ENCODE measurements around the gene CLDN3.

The CLDN3 gene

DNA sequence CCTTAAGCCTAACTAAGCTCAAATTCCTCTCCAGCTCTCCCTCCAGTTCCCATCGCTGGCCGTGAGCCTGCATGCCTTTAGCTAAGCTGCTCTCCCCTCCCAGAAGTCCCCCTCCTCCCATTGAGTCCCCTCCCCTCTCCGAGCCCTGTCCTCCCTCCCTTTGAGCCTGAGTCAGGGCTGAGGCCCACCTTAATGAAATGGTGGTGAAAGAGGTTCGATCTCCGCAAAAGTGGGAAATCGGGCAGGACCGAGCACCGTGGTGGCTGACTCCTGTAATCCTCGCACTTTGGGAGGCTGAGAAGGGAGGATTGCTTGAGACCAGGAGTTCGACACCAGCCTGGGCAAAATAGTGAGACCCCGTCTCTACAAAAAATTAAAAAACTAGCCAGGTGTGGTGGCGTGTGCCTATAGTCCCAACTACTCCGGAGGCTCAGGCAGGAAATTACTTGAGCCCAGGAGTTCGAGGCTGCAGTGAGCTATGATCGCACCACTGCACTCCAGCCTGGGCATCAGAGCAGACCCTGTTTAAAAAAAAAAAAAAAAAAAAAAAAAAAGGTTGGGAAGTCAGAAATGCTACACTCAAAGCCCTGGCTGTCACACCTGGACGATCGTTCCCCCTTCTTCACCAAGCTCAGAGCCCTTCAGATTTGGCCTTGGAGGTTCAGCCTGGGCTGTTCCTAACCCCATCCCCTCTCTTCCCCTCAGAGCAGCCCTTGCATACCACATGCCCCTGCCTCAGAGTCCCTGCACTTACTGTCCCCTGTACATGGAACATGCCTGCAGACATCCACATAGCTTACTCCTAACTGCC, 995 bp upstream of the CLDN3 start:
- DNase-seq = no peak

DNA sequence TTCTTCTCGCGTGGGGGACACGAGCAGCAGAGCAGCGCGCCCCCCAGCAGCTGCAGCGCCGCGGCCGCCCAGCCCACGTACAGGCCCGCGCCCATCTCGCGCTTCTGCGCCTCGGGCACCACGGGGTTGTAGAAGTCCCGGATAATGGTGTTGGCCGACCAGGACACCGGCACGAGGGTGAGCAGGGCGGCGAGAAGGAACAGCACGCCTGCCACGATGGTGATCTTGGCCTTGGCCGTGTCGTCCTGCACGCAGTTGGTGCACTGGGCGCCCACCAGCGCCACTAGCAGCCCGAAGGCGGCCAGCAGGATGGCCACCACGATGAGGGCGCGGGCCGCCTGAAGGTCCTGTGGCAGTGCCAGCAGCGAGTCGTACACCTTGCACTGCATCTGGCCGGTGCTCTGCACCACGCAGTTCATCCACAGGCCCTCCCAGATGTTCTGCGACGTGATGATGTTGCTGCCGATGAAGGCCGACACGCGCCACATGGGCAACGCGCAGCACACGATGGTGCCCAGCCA, 529 bp downstream of the CLDN3 start:
- DNase-seq = no peak

DNA sequence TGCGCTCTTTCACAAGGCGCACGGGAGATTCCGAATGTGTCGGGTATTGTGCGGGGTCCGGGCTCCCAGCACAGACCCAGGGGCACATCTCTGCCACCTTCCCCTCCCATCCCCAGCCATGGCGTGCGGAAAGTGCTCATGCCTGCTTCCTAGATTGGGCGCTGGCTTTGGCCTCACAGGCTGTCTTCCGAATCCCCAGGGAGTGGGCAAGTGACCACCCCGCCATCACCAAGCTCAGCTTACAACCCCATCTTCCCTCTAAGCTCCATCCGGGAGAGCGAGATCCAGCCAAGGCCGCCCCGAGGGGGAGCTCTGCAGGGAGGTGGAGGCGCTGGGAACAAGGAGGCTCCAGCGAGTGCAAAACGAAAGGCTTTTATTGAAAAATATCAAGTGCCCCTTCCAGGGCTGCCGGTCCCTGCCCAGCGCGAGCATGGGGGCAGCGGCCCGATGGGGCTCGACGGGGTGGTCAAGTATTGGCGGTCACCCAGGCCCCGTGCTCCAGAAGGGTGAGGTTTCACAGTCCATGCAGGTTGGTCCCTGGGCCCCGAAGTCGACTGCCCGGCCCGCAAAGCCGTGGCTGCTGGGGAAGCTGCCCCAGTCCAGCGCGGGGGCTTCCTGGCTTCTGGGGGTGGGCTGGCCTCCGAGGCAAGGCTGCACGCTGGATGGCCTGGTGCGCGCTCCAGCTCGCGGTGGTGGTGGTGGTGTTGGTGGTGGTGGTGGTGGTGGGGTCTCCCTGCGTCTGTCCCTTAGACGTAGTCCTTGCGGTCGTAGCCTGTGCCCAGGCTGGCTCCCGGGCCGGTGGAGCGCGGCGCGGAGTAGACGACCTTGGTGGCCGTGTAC, 1.2 kb downstream of the CLDN3 start:
- DNase-seq = no peak

DNA sequence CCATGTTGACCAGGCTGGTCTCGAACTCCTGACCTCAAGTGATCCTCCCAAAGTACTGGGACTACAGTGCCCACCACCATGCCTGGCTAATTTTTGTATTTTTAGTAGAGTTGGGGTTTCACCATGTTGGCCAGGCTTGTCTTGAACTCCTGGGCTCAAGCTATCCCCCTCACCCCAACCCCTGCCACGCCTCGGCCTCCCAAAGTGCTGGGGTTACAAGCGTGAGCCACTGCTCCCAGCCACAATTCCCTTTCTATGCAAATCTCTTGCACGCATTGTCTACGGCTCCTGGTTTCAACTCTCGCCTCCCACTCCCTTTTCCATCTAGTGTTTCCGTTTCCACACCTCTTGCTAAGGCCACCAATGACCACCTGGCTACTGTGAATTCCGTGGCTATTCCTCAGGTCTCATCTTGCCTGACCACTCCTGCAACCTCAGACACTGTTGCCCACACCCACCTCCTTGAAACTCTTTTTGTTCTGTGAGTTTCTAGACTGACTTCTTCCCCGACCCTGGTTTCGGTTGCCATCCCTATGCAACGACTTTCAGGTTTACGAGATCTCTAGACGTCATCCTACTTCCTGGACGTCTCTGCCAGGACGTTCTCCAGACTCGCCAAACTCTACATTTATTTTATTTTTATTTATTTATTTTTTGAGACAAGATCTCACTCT, 3.4 kb downstream of the CLDN3 start:
- no peak for DNase-seq

DNA sequence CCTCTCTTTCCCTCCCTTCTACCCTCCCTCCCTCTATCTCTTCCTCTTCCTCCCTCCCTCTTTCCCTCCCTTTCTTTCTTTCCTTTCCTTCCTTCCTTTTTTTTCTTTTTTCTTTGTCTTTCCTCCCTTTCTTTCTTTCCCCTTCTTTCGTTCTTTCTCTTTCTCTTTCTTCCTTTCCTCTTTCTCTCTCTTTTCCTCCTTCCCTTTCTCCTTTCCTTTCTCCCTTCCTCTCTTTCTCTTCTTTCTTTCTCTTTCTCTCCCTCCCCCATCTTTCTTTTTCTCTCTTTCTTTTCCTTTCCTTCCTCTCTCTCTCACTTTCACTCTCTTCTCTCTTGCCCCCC, 7.4 kb downstream of the CLDN3 start:
- DNase-seq = no peak

DNA sequence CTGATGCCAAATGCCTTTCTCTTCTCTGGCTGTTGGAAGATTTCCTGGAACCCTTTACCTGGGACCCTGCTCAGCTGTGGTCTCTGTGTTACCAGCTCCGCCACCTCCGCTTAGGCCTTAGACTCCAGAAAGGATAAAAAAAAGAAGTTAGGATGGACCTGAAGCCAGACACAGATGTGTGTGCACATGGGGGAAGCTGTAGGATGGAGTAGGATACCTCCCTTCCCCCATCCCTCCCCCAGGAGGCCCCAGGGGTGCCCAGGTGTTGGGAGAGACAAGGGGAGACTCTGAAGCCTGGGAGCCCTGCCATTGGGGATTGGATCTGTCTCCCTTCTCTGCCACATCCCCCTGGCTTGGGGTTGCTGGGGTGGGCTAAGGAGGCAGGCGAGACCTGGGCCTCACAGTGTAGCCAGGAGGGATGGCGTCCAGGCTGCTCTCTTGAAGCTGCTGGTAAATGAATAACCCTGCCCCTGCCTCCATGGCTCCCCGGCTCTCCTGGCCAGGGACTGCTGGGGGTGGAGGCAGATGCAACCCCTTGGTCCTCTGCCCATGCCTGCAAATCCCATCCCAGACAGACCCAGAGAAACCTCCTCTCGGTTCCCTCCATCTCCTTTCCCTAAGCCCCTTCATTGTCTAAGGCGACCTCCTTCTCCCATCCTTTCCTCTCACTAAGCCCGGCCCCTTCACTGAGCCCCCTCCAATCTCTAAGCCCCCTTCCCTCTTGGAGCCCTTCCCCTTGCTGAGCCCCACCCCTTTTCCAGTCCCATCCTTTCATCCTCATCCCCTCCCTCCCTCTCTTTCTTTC, 8.0 kb downstream of the CLDN3 start:
- no peak for DNase-seq

DNA sequence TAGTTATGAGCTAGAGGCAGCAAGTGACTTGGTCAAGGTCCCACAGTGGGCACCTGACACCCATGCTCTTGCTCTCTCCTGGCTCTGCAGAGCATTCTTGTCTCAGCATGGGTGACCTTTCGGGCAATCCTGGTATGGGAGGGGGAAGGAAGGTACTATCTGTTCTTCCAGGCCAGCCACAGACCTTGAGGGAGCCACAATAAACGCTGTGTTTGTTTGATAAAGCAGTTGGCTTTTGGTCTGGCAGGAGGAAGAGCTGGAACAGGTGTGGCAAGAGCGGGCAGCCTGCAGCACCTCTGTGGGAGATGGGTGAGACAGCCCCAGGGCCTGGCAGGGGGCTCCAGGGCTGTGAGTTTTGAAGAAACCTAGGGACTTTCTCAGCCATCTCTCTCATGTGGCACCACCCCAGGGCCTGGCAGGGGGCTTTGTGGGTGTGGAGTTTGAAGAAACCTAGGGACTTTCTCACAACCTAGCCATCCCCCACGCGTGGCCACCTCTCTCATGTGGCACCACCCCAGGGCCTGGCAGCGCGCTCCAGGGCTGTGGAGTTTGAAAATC, 11.4 kb downstream of the CLDN3 start:
- no peak for DNase-seq

DNA sequence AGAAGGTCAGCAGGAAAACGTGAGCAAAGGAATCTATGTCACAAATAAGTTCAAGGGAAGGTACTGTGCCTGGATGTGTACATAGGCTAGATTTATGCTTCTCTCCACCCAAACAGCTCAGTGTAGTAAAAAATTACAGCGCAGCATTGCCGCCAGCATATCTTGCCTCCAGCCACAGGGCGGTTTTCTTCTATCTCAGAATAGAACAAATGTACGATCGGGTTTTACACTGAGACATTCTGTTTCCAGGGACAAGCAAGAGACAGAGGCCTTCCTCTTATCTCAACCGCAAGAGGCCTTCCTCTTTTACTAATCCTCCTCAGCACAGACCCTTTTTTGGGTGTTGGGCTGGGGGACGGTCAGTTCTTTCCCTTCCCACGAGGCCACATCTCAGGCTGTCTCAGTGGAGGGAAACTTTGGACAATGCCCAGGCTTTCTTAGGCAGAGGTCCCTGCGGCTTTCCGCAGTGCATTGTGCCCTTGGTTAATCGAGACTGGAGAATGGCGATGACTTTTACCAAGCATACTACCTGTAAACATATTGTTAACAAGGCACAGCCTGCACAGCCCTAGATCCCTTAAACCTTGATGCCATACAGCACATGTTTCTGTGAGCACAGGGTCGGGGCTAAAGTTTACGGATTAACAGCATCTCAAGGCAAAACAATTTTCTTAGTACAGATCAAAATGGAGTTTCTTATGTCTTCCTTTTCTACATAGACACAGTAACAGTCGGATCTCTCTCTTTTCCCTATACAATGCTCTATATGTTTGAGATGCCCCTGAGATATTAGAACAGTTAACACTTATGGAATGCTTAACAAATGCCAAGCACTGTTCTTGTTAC, 19.9 kb downstream of the CLDN3 start:
- DNase-seq = peak in 1 of 2 donors; percentile 40

DNA sequence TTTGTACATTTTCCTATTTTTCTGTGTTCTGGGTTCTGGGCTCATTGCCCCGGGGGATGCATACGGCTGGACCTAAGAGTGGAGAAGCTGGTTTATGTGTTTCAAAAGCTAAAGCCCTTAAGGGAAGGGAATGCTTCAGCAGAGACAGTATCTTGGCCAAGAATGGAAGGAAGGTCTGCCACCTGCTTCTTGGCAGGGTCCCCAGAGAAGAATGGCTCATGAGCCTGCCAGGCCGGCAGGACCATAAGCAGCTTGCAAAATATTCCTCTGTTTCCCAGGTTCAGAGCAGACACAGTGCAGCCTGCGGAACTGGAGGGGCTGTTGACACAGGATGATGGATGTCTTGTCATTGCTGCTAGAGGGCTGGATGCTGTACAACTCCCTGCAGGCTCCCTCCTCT, 23.7 kb downstream of the CLDN3 start:
- no peak for DNase-seq

DNA sequence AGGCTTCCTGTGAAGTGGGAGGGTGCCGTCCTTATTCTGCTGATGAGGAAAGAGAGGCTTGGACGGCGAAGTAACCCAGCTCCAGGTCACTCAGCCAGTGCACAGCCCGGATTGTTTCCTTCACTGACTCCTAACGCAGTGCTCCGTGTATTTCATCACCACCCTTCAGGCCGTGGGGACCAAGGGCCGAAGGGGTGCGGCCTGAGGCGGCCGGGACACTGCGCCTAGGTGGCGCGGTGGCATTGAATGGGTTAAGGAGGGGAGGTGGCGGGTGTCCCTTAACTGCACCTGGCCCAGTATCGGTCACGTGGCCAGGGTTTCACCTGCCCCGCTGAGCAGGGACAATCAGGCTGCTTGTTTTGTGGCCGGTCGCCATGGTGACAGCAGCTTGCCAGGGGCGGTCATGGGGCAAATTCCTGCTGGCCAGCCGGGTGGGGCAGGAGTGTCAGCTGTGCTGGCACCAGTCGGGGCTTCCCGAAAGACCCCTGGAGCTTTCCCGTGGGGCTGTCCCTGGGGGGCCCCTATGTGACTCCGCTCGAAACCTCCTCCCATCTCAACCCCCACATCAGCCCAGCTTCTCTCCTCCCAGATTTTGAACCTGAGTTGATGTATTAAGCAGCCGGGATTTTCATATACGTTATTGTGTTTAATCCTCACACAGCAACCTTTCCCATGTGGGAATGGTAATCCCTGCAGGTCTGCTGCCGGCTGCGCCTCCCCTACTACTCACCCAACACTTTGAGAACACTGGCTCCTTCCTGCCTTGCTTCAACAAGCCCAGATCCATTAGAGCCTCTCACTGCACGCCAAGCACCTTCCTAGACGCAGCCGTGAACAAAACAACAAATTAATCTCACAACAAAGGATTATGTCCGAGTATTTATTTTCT, 27.1 kb downstream of the CLDN3 start:
- DNase-seq = no peak

DNA sequence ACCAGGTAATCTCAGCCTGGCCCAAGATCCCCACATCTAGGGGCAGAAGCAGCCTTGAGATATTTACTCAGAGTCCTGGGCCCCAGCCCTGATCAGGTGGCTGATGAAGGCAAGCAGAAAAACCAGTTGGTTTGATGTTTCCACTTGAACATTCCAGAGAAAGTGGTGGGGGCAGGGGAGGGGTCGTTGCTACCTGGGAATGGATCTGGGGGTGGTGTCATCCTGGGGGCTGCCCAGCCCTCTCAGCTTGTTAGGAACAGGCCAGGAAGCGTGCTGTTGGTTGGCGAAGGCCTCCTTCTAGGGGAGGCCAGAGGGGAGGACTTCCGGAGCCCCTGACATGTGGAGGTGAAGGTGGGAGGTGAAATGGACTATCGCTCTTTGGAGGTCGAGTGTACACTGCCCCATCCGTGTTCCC, 27.7 kb downstream of the CLDN3 start:
- DNase-seq = no peak

DNA sequence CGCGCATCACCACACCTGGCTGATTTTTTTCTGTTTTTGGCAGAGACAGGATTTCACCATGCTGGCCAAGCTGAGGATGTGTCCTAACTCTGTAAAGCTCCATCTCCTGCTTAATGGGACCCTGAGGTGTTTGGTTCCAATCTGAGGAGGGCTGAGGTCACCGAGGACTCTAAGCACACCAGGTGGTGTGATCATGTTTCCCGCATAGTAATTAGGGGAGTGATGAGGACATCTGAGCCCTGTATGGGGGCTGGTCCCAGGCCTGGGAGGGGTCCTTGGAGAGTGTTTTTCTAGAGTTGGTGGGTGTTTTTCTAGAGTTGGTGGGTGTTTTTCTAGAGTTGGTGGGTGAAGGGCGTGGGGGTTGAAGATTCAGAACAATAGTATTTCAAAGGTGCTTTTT, 28.5 kb downstream of the CLDN3 start:
- DNase-seq = no peak

DNA sequence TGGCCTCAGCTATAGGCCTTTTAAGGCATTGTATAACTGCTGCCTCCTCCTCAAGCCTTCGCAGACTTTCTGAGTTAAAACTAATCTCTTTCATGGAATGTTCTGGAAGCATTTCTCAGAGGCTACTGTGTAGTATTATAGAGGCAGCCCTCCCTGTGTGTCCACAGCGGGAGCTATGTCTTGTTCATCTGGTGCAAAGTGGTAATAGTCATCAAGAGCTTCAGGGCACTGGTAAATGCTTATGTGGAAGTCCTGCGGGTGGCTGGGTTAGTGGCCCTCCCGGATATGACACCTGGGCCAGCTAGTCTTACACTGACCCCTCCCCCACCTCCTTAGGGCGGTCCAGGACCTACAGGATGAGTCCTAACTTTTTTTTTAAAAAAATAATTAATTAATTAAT, 29.3 kb downstream of the CLDN3 start:
- DNase-seq = no peak

DNA sequence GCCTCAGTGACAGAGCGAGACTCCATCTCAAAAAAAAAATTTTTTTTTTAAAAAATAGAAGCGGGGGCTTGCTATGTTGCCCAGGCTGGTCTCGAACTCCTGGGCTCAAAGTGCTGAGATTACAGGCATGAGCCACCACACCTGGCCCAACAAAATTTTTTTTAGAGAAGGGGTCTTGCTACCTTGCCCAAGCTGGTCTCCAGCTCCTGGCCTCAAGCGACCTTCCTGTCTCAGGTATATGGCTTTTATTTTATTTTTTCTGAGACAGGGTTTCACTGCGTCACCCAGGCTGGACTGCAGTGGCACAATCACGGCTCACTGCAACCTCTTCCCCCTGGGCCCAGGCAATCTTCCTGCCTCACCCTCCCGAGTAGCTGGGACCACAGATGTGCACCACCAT, 29.9 kb downstream of the CLDN3 start:
- DNase-seq = no peak

DNA sequence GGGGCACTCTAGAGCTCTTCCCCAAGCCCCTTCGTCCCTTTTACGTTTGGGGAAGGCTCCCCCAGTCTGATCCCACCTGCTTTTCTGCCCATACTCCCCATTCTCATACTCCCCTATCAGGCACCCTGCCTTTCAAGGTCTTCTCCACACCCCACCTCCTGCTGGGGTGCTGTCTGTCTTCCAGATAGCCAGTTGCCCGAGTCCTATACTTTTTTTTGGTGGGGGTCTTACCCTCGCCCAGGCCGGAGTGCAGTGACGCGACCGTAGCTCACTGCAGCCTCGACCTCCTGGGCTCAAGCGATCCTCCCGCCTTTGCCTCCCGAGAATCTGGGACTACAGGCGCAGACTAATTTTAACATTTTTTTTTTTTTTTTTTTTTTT, 30.7 kb downstream of the CLDN3 start:
- DNase-seq = no peak

DNA sequence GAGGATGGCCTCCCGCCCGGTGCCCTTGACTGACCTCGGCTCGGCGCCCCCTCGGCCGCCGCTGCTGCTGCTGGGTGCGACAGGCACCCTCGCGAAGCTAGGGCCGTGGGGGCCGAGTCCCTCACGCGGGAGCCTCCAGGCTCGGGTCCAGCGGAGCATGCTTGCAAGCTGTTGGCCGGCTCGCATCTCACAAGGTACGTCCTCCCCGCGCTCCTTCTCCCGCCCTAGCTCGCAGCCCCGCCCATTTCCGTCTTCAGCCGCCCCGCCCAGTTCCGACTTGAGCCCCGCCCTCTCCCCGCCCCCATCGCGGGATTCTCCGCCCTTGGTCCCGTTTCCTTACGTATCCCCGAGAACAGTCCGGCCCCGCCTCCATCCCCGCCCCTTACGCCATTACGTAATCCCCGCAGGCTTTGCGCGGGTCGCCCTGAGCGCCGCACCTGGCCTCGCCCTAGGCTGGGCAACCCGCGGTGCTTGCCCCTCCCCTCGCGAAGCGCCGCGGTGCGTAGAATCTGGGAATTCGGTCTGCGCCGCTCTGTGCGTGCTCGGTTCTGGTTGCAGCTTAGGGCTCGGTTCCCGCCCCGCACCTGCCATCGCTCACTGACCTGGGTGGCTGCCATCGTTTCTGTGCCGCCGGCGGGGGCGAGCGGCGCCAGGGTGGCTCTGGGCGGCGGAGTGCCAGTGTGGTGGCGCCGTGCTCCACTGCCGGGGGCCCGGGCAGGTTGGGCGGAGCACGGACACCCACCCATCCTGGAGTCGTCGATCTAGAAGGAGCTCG, 31.3 kb downstream of the CLDN3 start, which contains the start of gene ABHD11:
Gene ABHD11, minus strand, starts transcription at position 191 of the 775 bp plus-strand sequence. Its CDS starts 32 bp downstream, at position 159.
- peak; percentile 84 to 95 for DNase-seq

DNA sequence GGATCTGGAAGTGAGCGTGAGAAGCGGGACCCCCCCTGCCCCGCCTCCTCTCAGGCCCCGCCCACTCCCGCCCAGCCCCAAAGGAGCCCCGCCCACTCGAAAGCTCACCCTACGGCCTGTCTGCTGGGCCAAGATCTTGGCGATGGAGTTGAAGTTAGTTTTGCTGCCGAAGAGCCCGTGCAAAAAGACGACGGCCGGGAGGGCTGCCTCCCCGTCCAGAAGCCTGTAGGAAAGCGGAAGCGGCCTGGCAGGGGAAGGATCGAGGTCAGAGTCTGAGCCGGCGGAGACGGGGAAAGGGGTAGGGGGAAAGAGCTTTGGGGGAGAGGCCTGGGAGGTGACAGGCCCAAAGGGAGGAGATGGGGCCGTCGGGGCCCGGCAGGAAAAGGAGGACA, 31.9 kb downstream of the CLDN3 start:
- DNase-seq = peak; percentile 15 to 40

DNA sequence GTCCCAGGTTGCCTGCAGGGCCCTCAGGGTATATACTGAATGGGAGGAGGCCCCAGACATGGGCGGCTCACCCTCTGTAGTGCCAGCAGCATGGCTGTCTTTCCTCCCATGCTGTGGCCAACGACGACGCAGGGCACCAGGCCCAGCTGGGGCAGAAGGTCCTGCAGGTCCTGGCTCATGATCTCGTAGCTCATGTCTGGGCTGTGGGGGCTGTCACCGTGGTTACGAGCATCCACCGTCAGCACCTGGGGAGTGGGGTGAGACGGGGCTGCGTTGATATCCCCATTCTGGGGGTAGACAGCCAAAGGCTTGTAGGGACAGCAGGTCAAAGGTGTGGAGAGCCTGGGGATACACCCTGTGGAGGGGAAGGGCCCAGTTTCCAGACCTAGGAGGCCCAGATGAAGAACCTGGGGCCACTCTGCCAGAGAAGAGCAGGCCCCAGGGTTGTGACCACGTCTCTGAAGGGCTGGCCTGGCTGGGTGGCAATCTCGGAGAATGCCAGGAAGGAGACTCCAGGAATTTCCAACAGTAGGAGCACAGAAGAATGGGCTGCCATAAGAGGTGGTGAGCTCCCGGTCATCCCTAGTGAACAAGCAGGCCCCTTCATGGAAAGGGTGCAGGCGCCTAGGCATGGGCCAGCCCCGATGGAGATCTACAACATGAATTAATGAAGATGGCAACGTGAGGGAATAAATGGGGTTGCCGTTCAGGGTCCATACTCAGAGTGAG, 32.4 kb downstream of the CLDN3 start:
- DNase-seq = no peak

DNA sequence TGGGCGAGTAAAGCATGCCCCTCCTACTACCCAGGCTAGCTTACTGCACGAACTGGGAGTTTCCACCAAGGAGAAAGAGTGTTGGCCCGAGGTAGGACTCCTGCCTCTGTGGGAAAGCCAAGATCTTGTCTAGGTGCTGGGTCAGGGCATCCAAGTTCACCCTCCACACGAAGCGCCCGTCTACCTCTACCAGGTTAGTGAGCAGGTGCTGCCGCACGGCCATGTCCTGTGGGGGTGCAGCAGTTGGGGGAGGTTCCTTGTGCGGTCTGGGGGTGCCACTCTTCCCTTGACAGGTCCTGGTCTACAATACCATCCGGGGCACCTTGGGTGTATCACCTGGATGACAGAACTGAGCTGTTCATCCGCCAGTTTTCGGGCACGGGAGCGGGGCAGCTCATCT, 33.2 kb downstream of the CLDN3 start:
- DNase-seq = no peak

Measured in bone marrow (tissue), 2 donors.